Measurements from ENCODE around the gene SLIT3.

DNA sequence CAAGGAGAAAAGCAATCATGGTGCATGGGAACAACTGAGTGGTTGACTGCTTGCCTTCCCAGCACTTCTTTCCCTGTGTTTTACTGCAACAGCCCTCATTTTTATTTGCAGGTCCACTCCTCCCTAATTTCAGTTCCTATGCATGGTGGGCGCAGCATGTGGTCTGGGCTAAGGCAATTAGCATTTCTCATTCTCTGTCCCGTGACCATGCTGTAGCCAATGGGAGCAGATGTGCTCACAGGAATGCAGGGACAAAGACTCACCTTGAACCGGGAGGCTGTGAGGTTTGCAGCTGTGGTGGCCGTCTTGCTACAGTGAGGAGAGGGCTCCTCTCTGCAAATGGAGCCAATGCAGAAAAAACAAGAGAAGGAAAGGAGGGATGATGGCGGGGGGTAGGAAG lies 315.5 kb downstream of the SLIT3 start:
- no peak for TF ChIP-seq EP300 (IDR thresholded peaks at IDR 0.05; ENCODE audit: borderline replicate concordance in 1 of 2, low read depth in 1 of 2, low read length in 1 of 2)
- no peak for TF ChIP-seq SIN3A (IDR thresholded peaks at IDR 0.05; ENCODE audit: borderline replicate concordance, low read depth, low read length)
- TF ChIP-seq, protein P1, sequence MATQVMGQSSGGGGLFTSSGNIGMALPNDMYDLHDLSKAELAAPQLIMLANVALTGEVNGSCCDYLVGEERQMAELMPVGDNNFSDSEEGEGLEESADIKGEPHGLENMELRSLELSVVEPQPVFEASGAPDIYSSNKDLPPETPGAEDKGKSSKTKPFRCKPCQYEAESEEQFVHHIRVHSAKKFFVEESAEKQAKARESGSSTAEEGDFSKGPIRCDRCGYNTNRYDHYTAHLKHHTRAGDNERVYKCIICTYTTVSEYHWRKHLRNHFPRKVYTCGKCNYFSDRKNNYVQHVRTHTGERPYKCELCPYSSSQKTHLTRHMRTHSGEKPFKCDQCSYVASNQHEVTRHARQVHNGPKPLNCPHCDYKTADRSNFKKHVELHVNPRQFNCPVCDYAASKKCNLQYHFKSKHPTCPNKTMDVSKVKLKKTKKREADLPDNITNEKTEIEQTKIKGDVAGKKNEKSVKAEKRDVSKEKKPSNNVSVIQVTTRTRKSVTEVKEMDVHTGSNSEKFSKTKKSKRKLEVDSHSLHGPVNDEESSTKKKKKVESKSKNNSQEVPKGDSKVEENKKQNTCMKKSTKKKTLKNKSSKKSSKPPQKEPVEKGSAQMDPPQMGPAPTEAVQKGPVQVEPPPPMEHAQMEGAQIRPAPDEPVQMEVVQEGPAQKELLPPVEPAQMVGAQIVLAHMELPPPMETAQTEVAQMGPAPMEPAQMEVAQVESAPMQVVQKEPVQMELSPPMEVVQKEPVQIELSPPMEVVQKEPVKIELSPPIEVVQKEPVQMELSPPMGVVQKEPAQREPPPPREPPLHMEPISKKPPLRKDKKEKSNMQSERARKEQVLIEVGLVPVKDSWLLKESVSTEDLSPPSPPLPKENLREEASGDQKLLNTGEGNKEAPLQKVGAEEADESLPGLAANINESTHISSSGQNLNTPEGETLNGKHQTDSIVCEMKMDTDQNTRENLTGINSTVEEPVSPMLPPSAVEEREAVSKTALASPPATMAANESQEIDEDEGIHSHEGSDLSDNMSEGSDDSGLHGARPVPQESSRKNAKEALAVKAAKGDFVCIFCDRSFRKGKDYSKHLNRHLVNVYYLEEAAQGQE (IDR thresholded peaks at IDR 0.05; ENCODE audit: low read depth, low read length), result no peak
- no peak for TF ChIP-seq YY1 (IDR thresholded peaks at IDR 0.05; ENCODE audit: low read depth)
- TF ChIP-seq EZH2phosphoT487 (IDR thresholded peaks at IDR 0.05; ENCODE audit: borderline replicate concordance, low read depth), result no peak
- no peak for TF ChIP-seq FOSL2 (IDR thresholded peaks at IDR 0.05; ENCODE audit: borderline replicate concordance, low read depth)
- TF ChIP-seq, protein P2, sequence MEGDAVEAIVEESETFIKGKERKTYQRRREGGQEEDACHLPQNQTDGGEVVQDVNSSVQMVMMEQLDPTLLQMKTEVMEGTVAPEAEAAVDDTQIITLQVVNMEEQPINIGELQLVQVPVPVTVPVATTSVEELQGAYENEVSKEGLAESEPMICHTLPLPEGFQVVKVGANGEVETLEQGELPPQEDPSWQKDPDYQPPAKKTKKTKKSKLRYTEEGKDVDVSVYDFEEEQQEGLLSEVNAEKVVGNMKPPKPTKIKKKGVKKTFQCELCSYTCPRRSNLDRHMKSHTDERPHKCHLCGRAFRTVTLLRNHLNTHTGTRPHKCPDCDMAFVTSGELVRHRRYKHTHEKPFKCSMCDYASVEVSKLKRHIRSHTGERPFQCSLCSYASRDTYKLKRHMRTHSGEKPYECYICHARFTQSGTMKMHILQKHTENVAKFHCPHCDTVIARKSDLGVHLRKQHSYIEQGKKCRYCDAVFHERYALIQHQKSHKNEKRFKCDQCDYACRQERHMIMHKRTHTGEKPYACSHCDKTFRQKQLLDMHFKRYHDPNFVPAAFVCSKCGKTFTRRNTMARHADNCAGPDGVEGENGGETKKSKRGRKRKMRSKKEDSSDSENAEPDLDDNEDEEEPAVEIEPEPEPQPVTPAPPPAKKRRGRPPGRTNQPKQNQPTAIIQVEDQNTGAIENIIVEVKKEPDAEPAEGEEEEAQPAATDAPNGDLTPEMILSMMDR (IDR thresholded peaks at IDR 0.05), result no peak
- TF ChIP-seq GABPA (IDR thresholded peaks at IDR 0.05; ENCODE audit: low read depth), result no peak
- no peak for TF ChIP-seq POLR2AphosphoS5 (IDR thresholded peaks at IDR 0.05; ENCODE audit: low read depth, low read length)
- TF ChIP-seq, protein P3, sequence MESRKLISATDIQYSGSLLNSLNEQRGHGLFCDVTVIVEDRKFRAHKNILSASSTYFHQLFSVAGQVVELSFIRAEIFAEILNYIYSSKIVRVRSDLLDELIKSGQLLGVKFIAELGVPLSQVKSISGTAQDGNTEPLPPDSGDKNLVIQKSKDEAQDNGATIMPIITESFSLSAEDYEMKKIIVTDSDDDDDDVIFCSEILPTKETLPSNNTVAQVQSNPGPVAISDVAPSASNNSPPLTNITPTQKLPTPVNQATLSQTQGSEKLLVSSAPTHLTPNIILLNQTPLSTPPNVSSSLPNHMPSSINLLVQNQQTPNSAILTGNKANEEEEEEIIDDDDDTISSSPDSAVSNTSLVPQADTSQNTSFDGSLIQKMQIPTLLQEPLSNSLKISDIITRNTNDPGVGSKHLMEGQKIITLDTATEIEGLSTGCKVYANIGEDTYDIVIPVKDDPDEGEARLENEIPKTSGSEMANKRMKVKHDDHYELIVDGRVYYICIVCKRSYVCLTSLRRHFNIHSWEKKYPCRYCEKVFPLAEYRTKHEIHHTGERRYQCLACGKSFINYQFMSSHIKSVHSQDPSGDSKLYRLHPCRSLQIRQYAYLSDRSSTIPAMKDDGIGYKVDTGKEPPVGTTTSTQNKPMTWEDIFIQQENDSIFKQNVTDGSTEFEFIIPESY (IDR thresholded peaks at IDR 0.05; ENCODE audit: borderline replicate concordance, low read depth), result no peak
- TF ChIP-seq TAF1 (IDR thresholded peaks at IDR 0.05; ENCODE audit: borderline replicate concordance, low read depth, low read length), result no peak
- TF ChIP-seq RFX5 (IDR thresholded peaks at IDR 0.05; ENCODE audit: low read length), result no peak
- TF ChIP-seq, protein P4, sequence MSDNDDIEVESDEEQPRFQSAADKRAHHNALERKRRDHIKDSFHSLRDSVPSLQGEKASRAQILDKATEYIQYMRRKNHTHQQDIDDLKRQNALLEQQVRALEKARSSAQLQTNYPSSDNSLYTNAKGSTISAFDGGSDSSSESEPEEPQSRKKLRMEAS (IDR thresholded peaks at IDR 0.05; ENCODE audit: low read depth), result no peak
- TF ChIP-seq, protein P5, sequence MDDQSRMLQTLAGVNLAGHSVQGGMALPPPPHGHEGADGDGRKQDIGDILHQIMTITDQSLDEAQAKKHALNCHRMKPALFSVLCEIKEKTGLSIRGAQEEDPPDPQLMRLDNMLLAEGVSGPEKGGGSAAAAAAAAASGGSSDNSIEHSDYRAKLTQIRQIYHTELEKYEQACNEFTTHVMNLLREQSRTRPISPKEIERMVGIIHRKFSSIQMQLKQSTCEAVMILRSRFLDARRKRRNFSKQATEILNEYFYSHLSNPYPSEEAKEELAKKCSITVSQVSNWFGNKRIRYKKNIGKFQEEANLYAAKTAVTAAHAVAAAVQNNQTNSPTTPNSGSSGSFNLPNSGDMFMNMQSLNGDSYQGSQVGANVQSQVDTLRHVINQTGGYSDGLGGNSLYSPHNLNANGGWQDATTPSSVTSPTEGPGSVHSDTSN (IDR thresholded peaks at IDR 0.05), result no peak

Data from SK-N-SH (cell line).